ENCODE data around the gene PRUNE2.

PRUNE2 gene

GRCh38 chr9:76664120-76664519 is 241.8 kb downstream of the PRUNE2 start:
- no peak for DNase-seq (ENCODE audit: low read depth in 2 of 2, low spot score in 1 of 2)

GRCh38 chr9:76662476-76663281 is 243.2 kb downstream of the PRUNE2 start:
- no peak for DNase-seq (ENCODE audit: low read depth in 2 of 2, low spot score in 1 of 2)

- DNase-seq (ENCODE audit: low read depth in 2 of 2, low spot score in 1 of 2) = no peak
Observed at GRCh38 chr9:76658510-76659231, 247.2 kb downstream of the PRUNE2 start.

DNA sequence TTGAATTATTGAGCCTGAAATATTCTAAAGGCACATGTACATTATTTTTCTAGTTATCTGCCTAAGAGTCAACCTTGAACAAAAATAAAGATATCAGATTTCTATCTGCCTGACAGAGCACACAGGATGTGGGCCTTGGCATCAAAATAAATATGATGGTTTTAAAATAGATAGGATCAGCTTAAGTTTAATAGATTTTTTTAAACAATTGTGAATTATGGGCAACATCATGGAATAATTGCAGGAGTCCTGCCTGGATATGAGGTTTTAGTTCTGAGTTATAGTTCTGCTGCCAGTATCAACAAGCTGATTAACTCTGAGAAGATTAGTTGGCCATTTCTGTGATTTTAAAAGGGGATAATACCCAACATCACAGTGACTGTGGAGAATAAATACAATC is 248.6 kb downstream of the PRUNE2 start:
- no peak for DNase-seq (ENCODE audit: low read depth in 2 of 2, low spot score in 1 of 2)

DNA sequence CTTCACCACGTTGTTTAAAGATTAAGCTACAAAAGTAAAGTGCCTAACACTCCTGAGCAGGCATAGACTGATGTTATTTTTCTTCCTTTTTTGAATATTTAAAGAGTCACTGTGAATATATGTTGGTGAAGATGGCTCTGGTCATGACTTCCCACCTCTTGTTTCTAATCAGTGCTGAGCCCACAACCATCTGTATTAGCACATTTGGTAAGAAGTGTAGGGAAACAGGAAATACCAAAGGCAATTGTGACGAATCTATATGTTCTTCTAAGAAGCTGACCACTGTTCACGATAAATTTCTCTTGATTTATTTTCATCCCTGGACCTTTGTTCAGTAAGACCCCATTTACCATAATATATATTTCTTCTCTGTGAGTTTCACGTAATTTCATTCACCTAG is 249.9 kb downstream of the PRUNE2 start:
- no peak for DNase-seq (ENCODE audit: low read depth in 2 of 2, low spot score in 1 of 2)

DNA sequence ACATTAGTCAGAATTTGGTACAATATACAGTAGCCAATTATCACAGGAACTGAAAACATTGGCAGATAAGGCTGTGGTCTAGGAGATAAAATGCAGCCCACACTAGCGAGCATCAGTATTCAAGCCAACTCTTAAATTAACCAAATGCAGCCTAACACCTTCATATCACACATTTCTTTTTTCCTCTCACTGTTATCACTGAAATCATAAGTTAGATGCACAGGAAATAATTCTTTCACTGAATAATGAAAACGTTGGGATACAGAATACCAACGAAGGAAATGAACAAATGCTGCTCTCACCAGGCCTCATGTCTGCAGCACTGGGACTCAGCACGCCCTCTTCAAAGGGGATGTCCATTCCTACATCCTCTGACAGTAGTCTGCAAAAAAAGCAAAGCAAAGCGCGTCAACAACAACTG is 250.8 kb downstream of the PRUNE2 start:
- no peak for DNase-seq (ENCODE audit: low read depth in 2 of 2, low spot score in 1 of 2)

DNA sequence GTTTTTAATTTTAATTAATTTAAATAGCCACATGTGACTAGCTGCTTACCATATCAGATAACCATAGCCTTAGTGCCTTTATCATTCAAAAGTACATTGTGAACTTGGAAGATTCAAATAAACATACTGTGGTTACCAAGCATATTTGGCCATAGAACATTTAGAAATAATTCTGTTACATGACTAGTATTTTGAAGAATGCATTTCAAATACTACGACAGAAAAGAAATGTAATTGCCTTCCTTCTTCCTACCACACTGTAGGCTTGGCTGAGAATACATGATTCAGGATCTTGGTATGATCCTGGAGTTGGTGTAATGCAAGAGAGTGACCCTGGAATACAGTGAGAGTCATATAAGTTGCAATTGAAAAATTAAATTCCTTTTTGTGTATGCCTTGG is 251.3 kb downstream of the PRUNE2 start:
- no peak for DNase-seq (ENCODE audit: low read depth in 2 of 2, low spot score in 1 of 2)

- DNase-seq (ENCODE audit: low read depth in 2 of 2, low spot score in 1 of 2) = no peak
Observed at GRCh38 chr9:76654051-76654461, 251.9 kb downstream of the PRUNE2 start.

DNA sequence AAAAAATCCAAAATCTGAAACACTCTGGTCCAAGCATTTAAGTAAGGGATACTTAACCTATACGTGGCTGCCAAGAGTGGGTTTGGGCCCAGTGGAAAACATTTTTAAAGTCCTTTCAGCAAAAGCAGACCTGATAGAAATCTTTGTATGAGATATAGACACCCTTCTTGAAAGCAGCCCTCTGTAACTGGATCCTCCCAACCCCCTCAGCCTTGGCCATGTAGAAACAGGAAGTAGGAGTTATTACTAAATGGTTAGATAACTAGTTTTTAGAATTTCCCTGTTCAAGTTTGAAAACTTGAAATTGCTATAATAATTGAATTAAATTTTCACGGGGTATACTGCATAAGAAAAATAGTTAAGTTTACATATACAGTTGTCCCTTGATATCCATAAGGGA is 253.0 kb downstream of the PRUNE2 start:
- no peak for DNase-seq (ENCODE audit: low read depth in 2 of 2, low spot score in 1 of 2)

GRCh38 chr9:76651119-76651705 is 254.7 kb downstream of the PRUNE2 start:
- no peak for DNase-seq (ENCODE audit: low read depth in 2 of 2, low spot score in 1 of 2)

- DNase-seq (ENCODE audit: low read depth in 2 of 2, low spot score in 1 of 2) = no peak
Observed at GRCh38 chr9:76650692-76651091, 255.2 kb downstream of the PRUNE2 start.

GRCh38 chr9:76649894-76650293 is 256.0 kb downstream of the PRUNE2 start:
- no peak for DNase-seq (ENCODE audit: low read depth in 2 of 2, low spot score in 1 of 2)

DNA sequence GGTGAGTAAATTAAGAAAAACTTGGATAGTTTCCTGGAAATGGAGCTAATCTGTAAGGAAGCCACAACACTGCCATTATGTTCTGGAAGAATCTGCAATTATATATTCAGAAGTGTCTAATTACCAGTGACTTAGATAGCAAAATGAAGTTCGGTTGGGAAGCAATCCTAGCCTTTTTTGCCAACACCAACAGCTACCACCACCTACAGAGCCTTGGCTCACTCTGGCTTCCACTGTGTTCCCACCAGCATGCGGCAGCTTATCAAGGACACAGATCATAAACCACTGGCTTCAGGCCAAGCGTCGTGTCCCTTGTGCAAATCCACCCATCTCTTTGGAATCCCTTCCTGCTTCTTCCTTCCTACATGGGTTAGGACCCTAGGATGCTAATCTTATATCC is 259.7 kb downstream of the PRUNE2 start:
- DNase-seq (ENCODE audit: low read depth in 2 of 2, low spot score in 1 of 2) = no peak

GRCh38 chr9:76644647-76645250 is 261.2 kb downstream of the PRUNE2 start:
- DNase-seq (ENCODE audit: low read depth in 2 of 2, low spot score in 1 of 2) = no peak

- DNase-seq (ENCODE audit: low read depth in 2 of 2, low spot score in 1 of 2) = no peak
Observed at GRCh38 chr9:76644171-76644570, 261.7 kb downstream of the PRUNE2 start.

- no peak for DNase-seq (ENCODE audit: low read depth in 2 of 2, low spot score in 1 of 2)
Observed at GRCh38 chr9:76643399-76644117, 262.4 kb downstream of the PRUNE2 start.

DNA sequence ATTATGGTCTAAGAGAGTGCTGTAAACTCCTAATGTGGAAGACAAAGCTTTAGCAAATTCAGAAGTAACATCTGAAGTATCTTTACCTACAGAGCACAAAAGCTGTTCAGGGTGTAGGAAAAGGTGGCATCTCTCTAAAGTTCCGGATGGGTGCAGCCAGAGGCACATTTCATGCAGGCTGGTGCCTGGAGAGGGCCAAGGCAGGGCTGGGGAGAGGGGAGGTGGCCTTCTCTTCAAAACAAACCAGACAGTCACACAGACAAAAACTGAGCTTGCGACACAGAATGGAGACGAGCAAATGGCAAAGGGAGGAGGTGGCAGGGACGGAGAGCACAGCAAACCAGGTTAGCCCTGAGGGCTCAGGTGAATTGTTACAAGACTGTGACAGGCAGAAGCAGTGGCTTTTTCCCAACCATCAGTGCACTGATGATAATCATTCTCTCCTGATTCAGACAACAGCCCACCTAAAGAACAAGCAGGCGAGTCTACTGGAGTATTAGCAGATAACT is 263.2 kb downstream of the PRUNE2 start:
- DNase-seq (ENCODE audit: low read depth in 2 of 2, low spot score in 1 of 2) = no peak

DNA sequence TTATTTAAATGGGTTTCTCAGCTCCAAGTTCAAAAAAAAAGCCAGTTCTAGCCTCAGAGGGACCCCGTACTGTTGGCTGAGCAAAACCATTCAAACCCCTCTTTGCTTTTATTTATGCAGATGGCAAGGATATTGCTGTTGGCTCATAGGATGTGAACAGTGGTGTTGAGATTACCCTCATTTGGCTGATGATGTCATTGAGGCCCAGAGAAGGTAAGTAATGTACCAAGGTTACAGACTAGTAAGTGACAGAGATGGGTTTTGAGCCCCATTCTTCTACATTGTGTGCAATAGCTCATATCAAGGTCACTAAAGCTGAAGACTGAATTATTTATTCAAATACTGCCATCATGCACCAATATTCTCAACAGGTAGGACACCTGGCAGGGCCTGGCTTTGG is 263.8 kb downstream of the PRUNE2 start:
- DNase-seq (ENCODE audit: low read depth in 2 of 2, low spot score in 1 of 2) = no peak

- no peak for DNase-seq (ENCODE audit: low read depth in 2 of 2, low spot score in 1 of 2)
Observed at GRCh38 chr9:76638001-76638400, 267.9 kb downstream of the PRUNE2 start.

GRCh38 chr9:76637416-76637815 is 268.5 kb downstream of the PRUNE2 start:
- DNase-seq (ENCODE audit: low read depth in 2 of 2, low spot score in 1 of 2) = no peak
